HTERT RPE-1 (cell line): ENCODE results near the gene CLASP1.
"Not testable (repeated sequence)": the region's sequence is repeated elsewhere in the genome, so short reads cannot be mapped to it uniquely, and the experiment has no call there.

ENCODE experiments used
- in situ Hi-C: fragments of 300-500 bp; cut with MboI; formaldehyde crosslinking; loops from 4 replicates; pipeline ENCODE4 v1.14.3; 2020; ENCODE audit warnings: low sequenced_read_pairs

Gene CLASP1

GRCh38 chr2:121663434-121663833, 14.2 kb upstream of the CLASP1 start:
- in situ Hi-C loops, result no loop called here

- in situ Hi-C loops, result no loop called here
Measured at GRCh38 chr2:121662656-121663055, 13.4 kb upstream of the CLASP1 start.

DNA sequence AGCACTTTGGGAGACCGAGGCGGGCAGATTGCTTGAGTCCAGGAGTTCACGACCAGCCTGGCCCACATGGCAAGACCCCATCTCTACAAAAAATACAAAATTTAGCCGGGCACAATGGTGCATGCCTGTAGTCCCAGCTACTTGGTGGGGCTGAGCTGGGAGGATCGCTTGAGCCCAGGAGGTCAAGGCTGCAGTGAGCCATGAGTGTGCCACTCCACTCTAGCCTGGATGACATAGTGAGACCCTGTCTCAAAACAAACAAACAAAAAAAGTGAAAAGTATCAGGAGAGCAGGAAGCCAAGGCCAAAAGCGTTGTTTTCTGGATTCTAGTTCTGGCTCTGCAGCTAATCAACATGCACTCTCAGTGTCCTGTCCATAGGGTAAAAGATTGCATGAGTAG, 10.7 kb upstream of the CLASP1 start:
- in situ Hi-C loops, result no loop called here

GRCh38 chr2:121658393-121658792, 9.1 kb upstream of the CLASP1 start:
- in situ Hi-C loops, result not testable (repeated sequence)

DNA sequence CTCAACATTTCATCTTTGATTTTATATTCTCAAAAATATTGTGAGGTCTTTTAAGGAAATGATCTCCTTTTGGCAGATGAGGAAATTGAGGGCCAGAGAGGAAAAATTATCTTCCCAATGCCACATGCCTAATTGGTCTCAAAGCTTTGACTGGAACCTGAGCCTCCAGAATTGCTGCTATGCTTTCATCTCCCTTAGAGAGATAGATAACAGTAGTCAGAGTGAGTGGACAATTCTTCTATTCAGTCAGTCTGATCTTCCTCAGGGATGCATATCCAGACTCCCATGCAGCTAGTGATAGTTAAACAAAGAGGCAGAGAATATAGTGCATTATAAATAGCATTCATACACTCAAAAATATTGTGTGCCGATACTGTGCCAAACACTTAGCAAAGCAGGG, 3.8 kb upstream of the CLASP1 start:
- in situ Hi-C loops, result no loop called here

DNA sequence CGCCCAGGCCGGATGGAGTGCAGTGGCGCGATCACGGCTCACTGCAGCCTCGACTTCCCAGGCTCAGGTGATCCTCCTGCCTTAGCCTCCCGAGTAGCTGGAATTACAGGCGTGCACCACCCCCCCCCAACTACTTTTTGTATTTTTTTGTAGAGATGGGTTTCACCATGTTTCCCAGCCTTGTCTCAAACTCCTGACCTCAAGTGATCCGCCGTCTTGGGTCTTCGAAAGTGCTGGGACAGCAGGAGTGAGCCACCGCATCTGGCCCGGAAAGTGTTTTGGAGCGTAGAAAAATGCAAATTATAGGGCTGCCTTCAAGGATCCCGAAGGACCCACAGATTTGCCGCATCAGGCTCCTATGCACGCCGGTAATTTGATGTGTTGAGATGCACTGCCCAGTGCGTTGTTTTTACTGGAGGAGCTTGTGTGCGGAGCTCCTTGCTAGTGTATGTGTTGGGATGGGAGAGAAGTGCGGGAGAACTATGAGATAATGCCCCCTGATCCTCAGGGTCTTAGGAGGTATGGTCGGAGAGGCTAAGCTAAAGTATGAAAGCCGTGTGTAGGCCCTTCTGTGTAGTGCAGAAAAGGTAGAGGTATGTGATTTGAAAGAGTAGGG, 1.2 kb upstream of the CLASP1 start:
- in situ Hi-C loops, result no loop called here

DNA sequence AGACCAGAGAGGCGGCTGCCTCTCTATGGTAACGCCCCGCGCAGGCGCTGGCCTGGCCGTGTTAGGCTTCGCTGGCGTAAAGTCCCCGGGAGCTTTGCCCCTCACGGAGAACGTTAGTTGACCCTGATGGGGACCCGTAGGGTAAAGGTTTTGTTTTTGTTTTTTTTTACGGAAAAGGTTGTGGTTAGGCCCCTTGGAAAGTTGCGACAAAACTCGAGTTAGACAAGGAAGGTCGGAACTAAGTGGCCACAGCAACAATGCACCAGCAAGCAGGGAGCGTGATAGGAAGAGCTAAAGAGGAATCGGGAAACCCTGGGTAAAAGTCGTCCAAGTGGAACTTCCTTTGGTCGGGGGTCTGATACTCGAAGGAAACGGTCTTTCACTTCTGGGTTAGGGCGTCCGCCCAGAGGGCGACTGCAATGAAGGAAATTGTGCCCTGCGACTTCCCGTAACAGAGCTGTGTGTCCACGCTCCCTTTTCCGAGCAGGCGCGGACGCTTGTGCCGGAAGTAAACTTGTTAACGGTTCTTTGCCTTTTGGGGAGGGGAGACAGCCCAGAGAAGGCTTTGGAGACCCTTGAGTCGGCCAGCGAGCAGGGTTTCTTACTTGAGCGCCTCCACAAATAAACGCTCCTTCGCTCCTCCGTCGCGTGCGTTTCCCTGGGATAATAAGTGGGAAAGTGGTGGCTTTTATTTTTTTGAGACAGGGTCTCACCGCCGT, 493 bp upstream of the CLASP1 start:
- in situ Hi-C loops, result no loop called here

GRCh38 chr2:121648206-121649148, 785 bp downstream of the CLASP1 start:
- in situ Hi-C loops, result no loop called here

- in situ Hi-C loops, result no loop called here
Measured at GRCh38 chr2:121647396-121647795, 1.9 kb downstream of the CLASP1 start.

- in situ Hi-C loops, result no loop called here
Measured at GRCh38 chr2:121644715-121645114, 4.5 kb downstream of the CLASP1 start.

DNA sequence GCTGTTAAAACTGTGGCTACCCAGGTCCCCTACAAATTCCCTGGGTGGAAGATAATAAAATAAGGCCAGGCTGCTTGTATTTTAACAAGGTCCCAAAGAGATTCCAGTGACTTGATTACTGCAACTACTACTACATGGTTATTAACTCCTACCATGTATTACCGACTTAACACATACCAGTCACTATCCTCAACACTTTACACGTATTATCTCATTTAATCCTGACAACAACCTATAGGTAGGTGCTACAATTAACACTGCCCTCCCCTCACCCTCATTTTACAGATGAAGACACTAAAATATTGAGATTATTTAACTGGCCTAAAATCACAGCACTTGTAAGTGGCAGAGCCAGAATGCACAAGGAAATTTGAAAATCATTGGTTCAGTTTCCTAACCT, 5.4 kb downstream of the CLASP1 start:
- in situ Hi-C loops, result no loop called here

GRCh38 chr2:121640380-121641316, 8.6 kb downstream of the CLASP1 start:
- in situ Hi-C loops, result no loop called here

GRCh38 chr2:121639846-121640245, 9.4 kb downstream of the CLASP1 start:
- in situ Hi-C loops, result not testable (repeated sequence)

GRCh38 chr2:121638333-121638732, 10.9 kb downstream of the CLASP1 start:
- in situ Hi-C loops, result no loop called here

DNA sequence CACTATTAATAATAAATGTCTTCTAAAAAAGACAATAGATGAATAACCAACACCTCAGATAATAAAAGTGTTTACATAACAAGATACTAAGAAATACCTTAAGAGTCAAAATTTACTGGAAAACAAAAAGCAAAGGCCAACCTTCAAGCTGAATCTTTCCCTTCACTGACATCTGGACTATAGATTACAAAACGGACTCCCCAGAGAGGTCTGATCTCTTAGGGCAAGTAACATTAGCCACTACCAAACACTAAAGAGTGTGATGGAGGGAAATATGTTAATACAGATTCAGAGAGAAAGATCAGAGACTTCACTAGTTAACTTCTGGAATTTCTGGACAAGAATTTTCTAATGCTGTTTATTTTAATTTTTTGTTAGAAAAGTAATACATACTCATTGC, 13.9 kb downstream of the CLASP1 start:
- in situ Hi-C loops, result no loop called here

- in situ Hi-C loops, result no loop called here
Measured at GRCh38 chr2:121634354-121635307, 14.6 kb downstream of the CLASP1 start.

GRCh38 chr2:121633463-121633862, 15.8 kb downstream of the CLASP1 start:
- in situ Hi-C loops, result no loop called here

DNA sequence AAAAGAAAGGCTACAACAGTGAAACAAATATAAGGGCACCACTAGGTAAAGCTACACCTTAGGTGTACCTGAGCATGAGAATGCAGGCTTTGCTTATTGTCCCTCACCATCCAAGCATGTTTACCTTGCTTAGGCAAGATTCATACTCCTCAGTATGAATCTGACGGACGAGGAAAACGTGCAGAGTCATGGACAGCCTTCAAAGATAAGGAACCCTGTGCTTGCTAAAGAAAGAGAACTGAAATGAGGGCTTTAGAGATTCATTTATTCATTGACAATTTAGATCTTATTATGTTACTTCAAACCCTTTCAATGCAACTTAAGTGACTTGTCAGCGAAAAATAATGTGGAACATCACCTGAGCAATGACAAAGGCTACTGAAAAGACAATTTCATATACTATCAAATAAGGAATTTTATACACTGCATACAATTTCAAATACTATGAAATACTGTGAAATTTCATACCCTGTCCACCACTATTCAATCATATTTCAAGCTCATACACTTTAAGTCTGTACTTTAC, 21.7 kb downstream of the CLASP1 start:
- in situ Hi-C loops, result no loop called here
